GM21528 (cell line): ENCODE results near the gene FHL5.
"Not testable (repeated sequence)": the region's sequence is repeated elsewhere in the genome, so short reads cannot be mapped to it uniquely, and the experiment has no call there.

Experiments used
- ATAC-seq: cut with Tn5 transposase; IDR thresholded peaks from one replicate; pipeline ENCODE4 v1.9.1; 2021; ENCODE audit warnings: mild to moderate bottlenecking, moderate library complexity; ENCODE audit not compliant: unreplicated experiment, low FRiP score

Gene FHL5

GRCh38 chr6:96608074-96608473 is 45.1 kb downstream of the FHL5 start:
- no peak for ATAC-seq

GRCh38 chr6:96610019-96610418 is 47.1 kb downstream of the FHL5 start:
- peak; percentile 54 for ATAC-seq

DNA sequence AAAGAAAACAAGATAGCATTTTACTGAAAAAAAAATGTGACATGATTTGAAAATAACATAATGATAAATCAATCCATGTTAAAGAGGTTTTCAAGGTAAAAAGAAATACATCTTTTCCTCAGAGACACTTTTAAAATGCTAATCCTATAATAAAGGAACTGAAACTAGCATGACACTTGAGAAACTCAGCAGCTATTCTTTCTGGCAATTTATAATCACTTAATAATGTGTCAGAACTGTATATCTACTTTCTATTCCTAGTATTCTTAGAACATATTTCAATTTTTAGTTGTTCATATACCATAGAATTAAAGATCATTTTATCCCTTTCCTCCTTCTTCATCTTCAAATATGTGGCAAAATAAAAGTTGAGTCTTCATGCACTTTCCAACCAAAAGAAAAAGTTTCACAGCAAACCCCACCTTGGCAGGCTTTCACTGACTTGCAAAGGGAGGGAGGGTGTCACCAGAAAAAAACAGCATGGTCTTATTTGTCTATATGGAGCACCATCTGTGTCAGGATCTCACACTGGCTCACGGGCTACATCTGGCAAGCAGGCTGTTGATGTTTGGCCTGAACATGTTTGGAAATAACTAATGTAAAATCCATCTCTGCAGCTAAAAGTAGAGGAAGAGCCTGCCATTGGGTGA is 48.5 kb downstream of the FHL5 start:
- peak; percentile 81 for ATAC-seq

DNA sequence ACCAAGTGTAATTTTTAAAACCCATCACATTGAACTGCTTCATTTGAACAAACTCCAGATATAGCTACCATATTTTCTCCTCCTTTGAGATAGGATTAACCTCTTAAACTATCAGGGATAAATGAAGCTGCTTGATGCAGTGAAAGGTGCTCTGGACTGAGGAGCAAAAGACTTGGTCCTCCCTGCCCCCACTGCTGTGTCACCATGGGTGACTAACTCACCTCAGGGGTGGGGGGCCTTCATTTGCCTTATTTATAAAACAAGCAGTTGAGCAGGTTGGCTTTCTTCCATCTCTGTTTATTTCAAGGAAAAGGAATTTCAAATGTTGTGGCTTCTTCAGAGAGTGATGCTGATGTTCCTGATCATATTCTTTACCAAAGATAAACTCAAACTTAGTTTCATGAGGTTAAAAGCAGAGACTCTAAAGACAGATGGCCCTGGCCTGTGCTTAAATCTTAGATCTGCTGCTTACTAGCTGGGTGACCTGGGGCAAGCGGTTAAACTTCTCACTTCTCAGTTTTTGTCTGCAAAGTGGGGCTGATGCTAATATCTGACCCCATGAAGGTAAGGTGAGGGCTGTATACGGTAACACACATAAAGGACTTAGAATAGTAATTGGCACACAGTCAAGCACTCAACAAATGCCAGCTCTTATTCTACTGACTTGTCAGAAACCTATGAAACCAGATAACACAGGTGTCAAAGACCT is 50.5 kb downstream of the FHL5 start:
- peak; percentile 39 for ATAC-seq

- no peak for ATAC-seq
Measured at GRCh38 chr6:96620851-96621250, 57.9 kb downstream of the FHL5 start.

DNA sequence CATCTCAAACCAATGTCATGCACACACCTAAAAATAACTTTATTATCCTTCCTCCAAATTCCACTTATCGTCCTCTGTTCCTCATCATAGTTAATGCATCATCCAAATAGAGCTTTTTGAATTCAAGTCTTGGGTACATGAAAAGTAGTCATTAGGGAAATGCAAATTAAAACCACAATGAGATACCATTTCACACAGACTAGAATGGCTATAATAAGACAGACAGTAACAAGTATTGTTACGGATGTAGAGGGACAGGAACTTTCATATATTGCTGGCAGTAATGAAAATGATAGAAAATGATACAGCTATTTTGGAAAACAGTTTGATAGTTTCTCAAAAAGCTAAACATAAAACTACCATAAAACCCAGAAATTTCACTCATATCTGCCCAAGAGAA is 59.1 kb downstream of the FHL5 start:
- no peak for ATAC-seq

DNA sequence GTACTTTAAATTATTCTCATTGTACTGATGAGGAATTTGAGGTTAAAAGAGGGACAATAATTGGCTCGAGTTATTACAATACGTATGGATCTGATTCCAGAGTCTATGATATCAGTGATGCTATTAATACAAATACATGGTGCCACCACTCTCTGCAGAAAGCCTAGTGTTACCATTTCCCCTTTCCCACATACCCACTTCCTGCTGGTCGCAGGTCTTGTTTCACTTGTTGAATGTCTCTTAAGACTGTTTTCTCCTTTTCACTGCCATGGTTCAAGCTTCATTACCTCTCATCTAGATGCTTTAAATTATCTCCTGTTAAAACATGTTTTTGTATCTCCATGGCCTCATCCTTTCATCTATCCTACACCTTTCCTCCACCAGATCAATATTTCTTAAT is 62.0 kb downstream of the FHL5 start:
- ATAC-seq: peak; percentile 42

DNA sequence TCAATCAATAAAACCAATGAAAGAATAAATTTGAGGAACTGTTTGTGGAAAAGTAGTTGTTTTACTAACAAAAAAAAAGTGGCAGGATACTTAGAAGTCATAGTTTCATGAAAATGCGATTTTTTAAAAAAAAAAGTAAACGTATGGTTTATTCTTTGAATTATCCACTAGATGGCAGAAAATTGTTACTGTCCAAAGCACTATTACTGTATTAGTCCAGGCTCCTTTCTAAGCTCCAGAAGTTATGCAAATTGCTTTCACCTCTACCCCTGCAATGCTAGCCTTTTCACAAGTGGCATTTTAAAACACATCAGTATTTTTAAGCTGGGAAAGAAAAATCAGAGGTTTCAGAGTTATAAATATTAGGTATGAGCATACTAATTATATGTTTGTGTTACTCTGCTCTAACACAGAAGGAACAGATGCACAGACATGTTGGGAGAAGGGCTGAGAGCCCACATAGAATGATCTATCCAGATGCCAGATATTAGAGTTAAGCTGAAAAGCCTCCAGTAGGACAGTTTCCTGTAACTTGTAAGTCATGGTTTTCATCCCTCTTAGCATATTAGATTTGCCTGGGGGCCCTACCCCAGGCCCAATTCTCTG is 63.9 kb downstream of the FHL5 start:
- peak; percentile 94 for ATAC-seq

DNA sequence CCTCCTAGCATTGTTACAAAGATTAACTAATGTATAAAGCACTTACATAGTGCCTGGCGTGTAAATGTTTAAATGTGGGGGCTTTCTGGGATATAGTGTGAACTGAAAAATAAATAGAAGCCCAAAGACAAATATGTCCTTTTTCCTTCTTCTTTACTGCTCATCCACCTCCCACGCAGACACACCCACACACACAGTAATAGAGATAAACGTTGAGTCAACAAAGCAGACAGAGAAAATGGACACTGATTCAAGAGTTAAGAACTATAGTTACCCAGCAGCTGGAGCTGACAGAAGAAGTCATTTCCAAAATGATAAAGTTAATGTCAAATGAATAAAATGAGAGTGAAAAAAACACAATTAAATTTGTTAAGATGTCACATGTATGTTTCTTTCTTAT is 68.3 kb downstream of the FHL5 start:
- no peak for ATAC-seq

DNA sequence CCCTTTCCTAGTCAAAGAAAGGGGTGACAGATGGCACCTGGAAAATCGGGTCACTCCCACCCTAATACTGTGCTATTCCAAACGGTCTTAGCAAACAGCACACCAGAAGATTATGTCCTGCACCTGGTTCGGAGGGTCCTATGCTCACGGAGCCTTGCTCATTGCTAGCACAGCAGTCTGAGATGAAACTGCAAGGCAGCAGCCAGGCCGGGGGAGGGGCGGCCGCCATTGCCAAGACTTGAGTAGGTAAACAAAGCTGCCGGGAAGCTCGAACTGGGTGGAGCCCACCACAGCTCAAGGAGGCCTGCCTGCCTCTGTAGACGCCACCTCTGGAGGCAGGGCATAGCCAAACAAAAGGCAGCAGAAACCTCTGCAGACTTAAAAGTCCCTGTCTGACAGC is 75.1 kb downstream of the FHL5 start:
- not testable (repeated sequence) for ATAC-seq

- ATAC-seq: no peak
Measured at GRCh38 chr6:96645106-96645505, 82.2 kb downstream of the FHL5 start.

DNA sequence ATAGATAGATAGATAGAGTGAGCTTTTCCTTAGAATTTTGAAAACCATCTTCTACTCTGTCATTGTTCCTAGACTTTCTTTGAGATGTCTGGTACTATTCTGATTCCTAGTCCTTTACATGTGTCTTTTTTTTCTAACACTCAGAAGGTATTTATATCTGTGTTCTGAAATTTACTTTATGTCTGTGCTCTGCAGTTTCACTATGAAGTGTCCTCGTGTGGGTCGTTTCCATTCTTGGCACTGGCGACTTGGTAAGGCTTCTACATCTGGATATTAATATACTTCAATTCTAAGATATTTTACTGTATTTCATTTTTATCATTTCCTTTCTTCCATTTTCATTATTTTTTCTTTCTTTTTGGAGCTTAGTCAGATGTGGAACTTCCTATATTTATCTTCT is 87.0 kb downstream of the FHL5 start:
- ATAC-seq: peak; percentile 76

GRCh38 chr6:96651816-96652215 is 88.9 kb downstream of the FHL5 start:
- ATAC-seq: peak; percentile 73

DNA sequence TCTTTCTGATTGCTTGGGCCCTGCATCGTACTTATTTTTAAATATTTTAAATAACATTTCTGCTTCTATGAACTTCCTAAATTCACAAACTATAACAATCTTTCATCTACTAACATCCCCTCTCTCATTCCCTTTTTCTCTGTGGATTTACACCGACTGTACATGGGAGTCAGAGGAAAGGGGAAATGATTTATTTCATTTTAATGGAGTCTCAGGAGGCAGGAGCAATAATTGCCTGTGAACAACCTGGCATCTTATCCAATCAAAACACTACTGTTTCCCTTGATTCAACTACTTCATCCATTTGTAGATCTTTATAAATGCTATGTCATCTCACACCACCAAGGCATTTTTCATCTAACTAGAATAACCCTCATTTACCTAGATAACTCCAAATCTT is 89.6 kb downstream of the FHL5 start:
- ATAC-seq: no peak

GRCh38 chr6:96653181-96653580 is 90.3 kb downstream of the FHL5 start:
- no peak for ATAC-seq

DNA sequence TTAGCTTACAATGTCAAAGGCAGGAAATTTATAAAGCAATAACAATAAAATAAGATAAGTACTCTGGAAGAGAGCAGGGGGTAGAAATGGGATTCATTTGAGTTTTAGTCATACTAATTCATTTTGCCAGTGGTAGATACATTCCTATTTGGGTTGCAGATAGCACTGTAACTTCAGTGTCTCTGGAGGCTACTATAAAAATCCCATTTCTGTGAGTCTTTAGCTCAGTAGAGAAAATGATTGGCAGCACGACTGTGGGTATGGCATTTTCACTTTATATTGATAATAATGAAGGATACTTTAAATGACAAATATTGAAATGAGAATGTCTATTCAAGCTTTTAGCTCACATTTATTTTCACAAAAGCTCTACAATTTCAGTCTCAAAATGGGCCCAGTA is 93.6 kb downstream of the FHL5 start:
- no peak for ATAC-seq

DNA sequence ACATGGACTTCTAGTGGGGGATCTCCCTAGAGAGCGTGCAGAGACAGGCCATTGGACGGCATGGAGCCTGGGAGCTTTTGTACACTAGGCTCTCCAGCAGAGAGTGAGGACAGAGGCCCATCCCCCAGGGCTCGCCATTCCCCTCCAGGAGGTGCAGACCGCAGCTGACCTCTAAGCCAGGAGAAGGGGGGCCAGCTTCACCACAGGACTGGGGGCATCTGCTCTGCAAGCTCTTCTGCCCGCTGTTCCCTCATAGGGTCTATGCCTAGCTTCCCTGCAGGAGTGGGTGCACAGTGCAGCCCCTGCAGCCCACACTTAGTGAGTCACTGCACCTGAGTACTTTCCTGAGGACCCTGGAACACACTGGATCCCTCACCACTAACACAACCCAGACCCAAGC is 94.4 kb downstream of the FHL5 start:
- no peak for ATAC-seq

DNA sequence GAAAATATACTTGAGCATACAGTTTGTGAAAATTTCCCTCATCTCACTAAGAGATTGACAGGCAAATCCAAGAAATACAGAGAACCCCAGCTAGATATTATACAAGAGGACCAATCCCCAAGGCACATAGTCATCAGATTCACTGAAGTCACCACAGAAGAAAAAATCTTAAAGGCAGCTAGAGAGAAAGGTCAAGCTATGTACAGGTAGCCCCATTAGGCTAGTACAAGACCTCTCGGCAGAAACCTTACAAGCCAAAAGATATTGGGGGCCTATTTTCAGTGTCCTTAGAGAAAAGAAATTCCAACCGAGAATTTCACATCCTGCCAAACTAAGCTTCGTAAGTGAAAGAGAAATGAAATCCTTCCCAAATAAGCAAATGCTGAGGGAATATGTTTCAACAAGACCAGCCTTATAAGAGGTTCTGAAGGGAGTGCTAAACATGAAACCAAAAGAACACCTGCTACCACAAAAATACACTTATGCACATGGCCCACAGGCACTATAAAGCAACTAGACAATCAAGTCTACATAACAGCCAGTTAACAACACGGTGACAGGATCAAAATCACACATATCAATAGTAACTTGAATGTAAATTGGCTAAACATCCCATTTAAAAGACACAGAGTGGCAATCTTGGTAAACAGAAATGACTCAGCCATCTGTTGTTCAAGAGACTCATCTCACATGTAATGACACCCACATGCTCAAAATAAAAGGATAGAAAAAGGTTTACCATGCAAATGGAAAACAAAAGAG is 96.3 kb downstream of the FHL5 start:
- ATAC-seq: peak; percentile 58
